Adrenal gland (tissue), 12 donors: ENCODE data around the gene MDP1. TPM values are rescaled to one million over a fixed set of nuclear protein-coding genes. Genes with fewer than 3 reads are reported as not detected.

Experiments
- DNase-seq, 7 donors: peaks; one replicate each; pipeline ENCODE4 v3.0.0-alpha.2; 2019 to 2020
- H3K27ac ChIP-seq, 5 donors: fragments of 200-600 bp; sonication (generic) in 4 of 5; 1 replicate in 3 of 5; 2 replicates in 2 of 5; pipeline versions ENCODE4 v1.5.1 to v1.8.0; 2016 to 2020; ENCODE audit warnings: mild to moderate bottlenecking in 1 of 5
- H3K27me3 ChIP-seq: fragments of 200-600 bp; 2 replicates; pipeline ENCODE4 v1.8.0; 2021
- H3K36me3 ChIP-seq, 2 donors: fragments of 200-600 bp; replicated peaks in 1 of 2; 1 replicate in 1 of 2; 2 replicates in 1 of 2; pipeline versions ENCODE4 v1.5.1 to v1.8.0; 2018 to 2022
- H3K4me1 ChIP-seq, 2 donors: fragments of 200-600 bp; replicated peaks in 1 of 2; 1 replicate in 1 of 2; 2 replicates in 1 of 2; pipeline versions ENCODE4 v1.5.1 to v1.8.0; 2018 to 2021
- H3K4me3 ChIP-seq, 4 donors: fragments of 200-600 bp; sonication (generic) in 3 of 4; one replicate each; pipeline ENCODE4 v1.5.1; 2016 to 2018
- H3K9me3 ChIP-seq, 3 donors: fragments of 200-600 bp; sonication (generic) in 1 of 3; replicated peaks in 1 of 3; 1 replicate in 2 of 3; 2 replicates in 1 of 3; pipeline versions ENCODE4 v1.5.1 to v1.8.0; 2016 to 2021
- CTCF ChIP-seq, 6 experiments: fragments of 450-650 bp in 4 of 6; fragments of 200-600 bp in 2 of 6; sonication (generic) in 1 of 6; IDR thresholded peaks; 1 replicate in 5 of 6; 2 replicates in 1 of 6; pipeline versions ENCODE4 v1.5.1 to v1.8.0; 2016 to 2021; ENCODE audit warnings: antibody characterized with exemption in 6 of 6, mild to moderate bottlenecking in 2 of 6, moderate library complexity in 1 of 6
- POLR2A ChIP-seq, 2 donors: fragments of 450-650 bp; IDR thresholded peaks; one replicate each; pipeline ENCODE4 v1.6.1; 2017; ENCODE audit warnings: antibody characterized with exemption in 2 of 2, mild to moderate bottlenecking in 2 of 2, moderate library complexity in 1 of 2
- WGBS, 4 donors: extraction: QIAGEN DNeasy Blood & Tissue Kit in 2 of 4; methylation state at CpG; one replicate each; pipeline versions ENCODE4 v1.1.5 to v1.1.7; 2013 to 2017; 5-methylcytosine and 5-hydroxymethylcytosine counted together
- intact Hi-C, 2 donors: fragments of 100-400 bp; cut with DNase I; formaldehyde crosslinking; loops; one replicate each; pipeline versions ENCODE4 v1.14.1 to v1.15.0; 2022 to 2023
- polyA plus RNA-seq, 3 donors: library from polyadenylated mRNA; stranded (reverse); fragments of 200-250 nt in 2 of 3; fragments of 350-450 nt in 1 of 3; fragmentation: Illumina TruSeq in 1 of 3; extraction: RNeasy Lipid Tissue Mini Kit (QIAGEN cat#74804) in 1 of 3; gene quantifications; one replicate each; pipeline ENCODE4 v1.2.3, GENCODE V29; 2013 to 2014
- small RNA-seq, 2 donors: library from RNA; depleted of rRNA; stranded (forward); fragments of <200 nt; gene quantifications; one replicate each; pipeline ENCODE3, GENCODE V24; 2016
- total RNA-seq, 9 donors: library from RNA; depleted of rRNA in 4 of 9; stranded (reverse); fragments of >200 nt in 4 of 9; fragments of 120-200 nt in 1 of 9; fragmentation: NEBNext Ultra II Directional in 1 of 9; extraction: Animal tissue kit (Norgen Biotek cat#: 25700) in 1 of 9; gene quantifications; one replicate each; pipeline versions ENCODE4 v1.1.0 to v1.2.4, GENCODE V29; 2013 to 2023
- donor health status: healthy with polysubstance abuse.
- donor health status: Bipolar disorder and iron deficiency.
- donor health status: DM: yes; HTN: yes; CAD: no.
- donor health status: DM: no; HTN: no; CAD: no.
- donor health status: DM: no; HTN: no; CAD: no.
- donor health status: DM: yes; HTN: yes; CAD: no.

Gene MDP1
- total and polyA plus RNA-seq, 12 donors: 20.3 to 53.7 (median 33.6) TPM

GRCh38 chr14:24164518-24164991 is 51.3 kb downstream of the MDP1 start:
- peaks cover 9 to 26% of the 10 kb centered on the region in 2 donors for H3K4me1 ChIP-seq
- H3K27me3 ChIP-seq: no peaks in the 10 kb centered on the region
- no peak overlapping the region for H3K4me3 ChIP-seq
- no peak for DNase-seq
- H3K27ac ChIP-seq: no peak overlapping the region
- 83 to 95% (median 91%) methylated on average over 6 to 14 of the region's 14 CpGs for WGBS, 4 donors
- H3K36me3 ChIP-seq: peaks cover 0 to 67% of the 10 kb centered on the region in 2 donors
- H3K9me3 ChIP-seq: no peaks in the 10 kb centered on the region
- no peak for TF ChIP-seq CTCF (IDR thresholded peaks at IDR 0.05)
- TF ChIP-seq POLR2A (IDR thresholded peaks at IDR 0.05): no peak
- intact Hi-C loops: no loop called here

Small RNA genes within 50 kb of the gene (small RNA-seq; reads per million reads assigned to genes)
- gene AL136295.4 (0 reads per million in 2 donors), gene CHMP4A (0 reads per million in 2 donors), gene IPO4 (0 to 0.24 reads per million in 2 donors), gene IRF9 (0 to 0.12 reads per million in 2 donors), gene MDP1 (0 to 0.12 reads per million in 2 donors)

Other genes starting within 250 kb of the MDP1 start
Only the 30 nearest of the 34 such genes appear.
- gene CARMIL3, start 164.1 kb downstream of the MDP1 start, total RNA-seq: 1 to 10 TPM in 2 of 9 donors, under 1 TPM in 6, not detected in 1; 0.17 to 1.1 (median 0.68) TPM
- gene CARMIL3, start 164.1 kb downstream of the MDP1 start, polyA plus RNA-seq: 1 to 10 TPM in 2 of 3 donors, under 1 TPM in 1; 0.73 to 5.8 (median 1.7) TPM
- 1 to 10 TPM in 1 of 9 donors, under 1 TPM in 1, not detected in 7; 0.97 to 1.4 TPM for gene CPNE6, start 144.5 kb downstream of the MDP1 start, total RNA-seq
- under 1 TPM; 0.07 to 0.22 (median 0.16) TPM for gene CPNE6, start 144.5 kb downstream of the MDP1 start, polyA plus RNA-seq
- gene PCK2, start 121.8 kb downstream of the MDP1 start, total RNA-seq: 10 to 100 TPM in 7 of 9 donors, 1 to 10 TPM in 2; 4.4 to 37.0 (median 18.4) TPM
- gene PCK2, start 121.8 kb downstream of the MDP1 start, polyA plus RNA-seq: 10 to 100 TPM in 2 of 3 donors, 1 to 10 TPM in 1; 7.9 to 17.9 (median 10.5) TPM
- gene DCAF11, start 101.3 kb downstream of the MDP1 start, total RNA-seq: 100 to 1,000 TPM in 8 of 9 donors, 10 to 100 TPM in 1; 88.9 to 401 (median 143) TPM
- 10 to 100 TPM; 40.4 to 94.0 (median 42.3) TPM for gene DCAF11, start 101.3 kb downstream of the MDP1 start, polyA plus RNA-seq
- 10 to 100 TPM in 1 of 9 donors, 1 to 10 TPM in 8; 3.3 to 20.2 (median 4.7) TPM for gene NRL, start 101.1 kb downstream of the MDP1 start, total RNA-seq
- gene NRL, start 101.1 kb downstream of the MDP1 start, polyA plus RNA-seq: 1 to 10 TPM; 2.2 to 3.5 (median 3.1) TPM
- gene FITM1, start 85.4 kb downstream of the MDP1 start, total RNA-seq: 10 to 100 TPM in 4 of 9 donors, 1 to 10 TPM in 5; 6.5 to 15.7 (median 9.7) TPM
- gene FITM1, start 85.4 kb downstream of the MDP1 start, polyA plus RNA-seq: 10 to 100 TPM in 2 of 3 donors, 1 to 10 TPM in 1; 4.6 to 25.7 (median 13.4) TPM
- 100 to 1,000 TPM; 208 to 359 (median 277) TPM for gene PSME1, start 79.9 kb downstream of the MDP1 start, total RNA-seq
- gene PSME1, start 79.9 kb downstream of the MDP1 start, polyA plus RNA-seq: 100 to 1,000 TPM; 205 to 386 (median 313) TPM
- 10 to 100 TPM; 22.5 to 65.7 (median 40.5) TPM for gene EMC9, start 74.5 kb downstream of the MDP1 start, total RNA-seq
- 100 to 1,000 TPM in 2 of 3 donors, 10 to 100 TPM in 1; 21.6 to 149 (median 127) TPM for gene EMC9, start 74.5 kb downstream of the MDP1 start, polyA plus RNA-seq
- gene PSME2, start 69.5 kb downstream of the MDP1 start, total RNA-seq: 100 to 1,000 TPM; 107 to 362 (median 191) TPM
- 100 to 1,000 TPM; 388 to 752 (median 687) TPM for gene PSME2, start 69.5 kb downstream of the MDP1 start, polyA plus RNA-seq
- 100 to 1,000 TPM in 1 of 9 donors, 10 to 100 TPM in 8; 32.8 to 165 (median 59.7) TPM for gene RNF31, start 68.6 kb downstream of the MDP1 start, total RNA-seq
- gene RNF31, start 68.6 kb downstream of the MDP1 start, polyA plus RNA-seq: 100 to 1,000 TPM in 2 of 3 donors, 10 to 100 TPM in 1; 59.3 to 351 (median 198) TPM
- 100 to 1,000 TPM in 4 of 9 donors, 10 to 100 TPM in 5; 32.4 to 119 (median 98.3) TPM for gene IRF9, start 54.8 kb downstream of the MDP1 start, total RNA-seq
- gene IRF9, start 54.8 kb downstream of the MDP1 start, polyA plus RNA-seq: 100 to 1,000 TPM; 118 to 151 (median 129) TPM
- 10 to 100 TPM in 4 of 9 donors, 1 to 10 TPM in 5; 1.3 to 18.5 (median 9.4) TPM for gene REC8, start 44.0 kb downstream of the MDP1 start, total RNA-seq
- gene REC8, start 44.0 kb downstream of the MDP1 start, polyA plus RNA-seq: 100 to 1,000 TPM in 1 of 3 donors, 10 to 100 TPM in 1, 1 to 10 TPM in 1; 3.6 to 111 (median 38.9) TPM
- 10 to 100 TPM; 29.7 to 84.9 (median 45.4) TPM for gene IPO4, start 27.2 kb downstream of the MDP1 start, total RNA-seq
- 10 to 100 TPM; 19.1 to 43.2 (median 23.8) TPM for gene IPO4, start 27.2 kb downstream of the MDP1 start, polyA plus RNA-seq
- 100 to 1,000 TPM in 2 of 9 donors, 10 to 100 TPM in 7; 60.0 to 123 (median 90.4) TPM for gene TM9SF1, start 20.6 kb downstream of the MDP1 start, total RNA-seq
- gene TM9SF1, start 20.6 kb downstream of the MDP1 start, polyA plus RNA-seq: 10 to 100 TPM; 43.7 to 67.2 (median 56.1) TPM
- gene TSSK4, start 10.4 kb downstream of the MDP1 start, total RNA-seq: under 1 TPM in 1 of 9 donors, not detected in 8; 0.46 TPM
- gene TSSK4, start 10.4 kb downstream of the MDP1 start, polyA plus RNA-seq: under 1 TPM in 1 of 3 donors, not detected in 2; 0.07 TPM
- 10 to 100 TPM; 32.9 to 68.6 (median 56.5) TPM for gene CHMP4A, start 2.6 kb downstream of the MDP1 start, total RNA-seq
- gene CHMP4A, start 2.6 kb downstream of the MDP1 start, polyA plus RNA-seq: 100 to 1,000 TPM in 2 of 3 donors, 10 to 100 TPM in 1; 71.1 to 118 (median 104) TPM
- 100 to 1,000 TPM; 154 to 454 (median 216) TPM for gene NEDD8, start 16.3 kb upstream of the MDP1 start, total RNA-seq
- gene NEDD8, start 16.3 kb upstream of the MDP1 start, polyA plus RNA-seq: 100 to 1,000 TPM; 136 to 448 (median 215) TPM
- gene GMPR2, start 16.9 kb upstream of the MDP1 start, total RNA-seq: 100 to 1,000 TPM in 8 of 9 donors, 10 to 100 TPM in 1; 92.5 to 188 (median 131) TPM
- gene GMPR2, start 16.9 kb upstream of the MDP1 start, polyA plus RNA-seq: 100 to 1,000 TPM in 1 of 3 donors, 10 to 100 TPM in 2; 70.6 to 103 (median 98.0) TPM
- gene TINF2, start 26.6 kb upstream of the MDP1 start, total RNA-seq: 100 to 1,000 TPM in 5 of 9 donors, 10 to 100 TPM in 4; 76.3 to 216 (median 101) TPM
- gene TINF2, start 26.6 kb upstream of the MDP1 start, polyA plus RNA-seq: 100 to 1,000 TPM in 2 of 3 donors, 10 to 100 TPM in 1; 57.8 to 179 (median 103) TPM
- gene TGM1, start 47.1 kb upstream of the MDP1 start, total RNA-seq: 1 to 10 TPM in 3 of 9 donors, under 1 TPM in 5, not detected in 1; 0.28 to 1.4 (median 0.88) TPM
- gene TGM1, start 47.1 kb upstream of the MDP1 start, polyA plus RNA-seq: 1 to 10 TPM in 2 of 3 donors, under 1 TPM in 1; 0.44 to 2.7 (median 2.2) TPM
- 10 to 100 TPM; 26.0 to 40.0 (median 32.3) TPM for gene RABGGTA, start 55.5 kb upstream of the MDP1 start, total RNA-seq
- gene RABGGTA, start 55.5 kb upstream of the MDP1 start, polyA plus RNA-seq: 100 to 1,000 TPM in 1 of 3 donors, 10 to 100 TPM in 2; 15.7 to 124 (median 90.7) TPM
- gene DHRS1, start 83.7 kb upstream of the MDP1 start, total RNA-seq: 10 to 100 TPM; 11.4 to 68.1 (median 36.1) TPM
- 10 to 100 TPM; 19.8 to 38.7 (median 37.6) TPM for gene DHRS1, start 83.7 kb upstream of the MDP1 start, polyA plus RNA-seq
- gene NOP9, start 83.8 kb upstream of the MDP1 start, total RNA-seq: 10 to 100 TPM in 8 of 9 donors, 1 to 10 TPM in 1; 9.2 to 28.2 (median 18.2) TPM
- 10 to 100 TPM in 2 of 3 donors, 1 to 10 TPM in 1; 9.1 to 21.1 (median 16.8) TPM for gene NOP9, start 83.8 kb upstream of the MDP1 start, polyA plus RNA-seq
- gene CIDEB, start 91.9 kb upstream of the MDP1 start, total RNA-seq: 10 to 100 TPM; 16.4 to 80.3 (median 40.5) TPM
- 10 to 100 TPM; 17.5 to 73.7 (median 37.4) TPM for gene CIDEB, start 91.9 kb upstream of the MDP1 start, polyA plus RNA-seq
- gene LTB4R2, start 94.1 kb upstream of the MDP1 start, total RNA-seq: 10 to 100 TPM in 2 of 9 donors, 1 to 10 TPM in 6, under 1 TPM in 1; 0.42 to 11.1 (median 4.2) TPM
- gene LTB4R2, start 94.1 kb upstream of the MDP1 start, polyA plus RNA-seq: 1 to 10 TPM in 2 of 3 donors, under 1 TPM in 1; 0.57 to 2.7 (median 1.8) TPM
- gene LTB4R, start 95.4 kb upstream of the MDP1 start, total RNA-seq: 10 to 100 TPM in 5 of 9 donors, 1 to 10 TPM in 4; 1.4 to 21.0 (median 11.0) TPM
- 10 to 100 TPM in 2 of 3 donors, 1 to 10 TPM in 1; 9.4 to 30.2 (median 17.5) TPM for gene LTB4R, start 95.4 kb upstream of the MDP1 start, polyA plus RNA-seq
- gene ADCY4, start 119.0 kb upstream of the MDP1 start, total RNA-seq: 10 to 100 TPM in 5 of 9 donors, 1 to 10 TPM in 4; 3.9 to 34.0 (median 12.5) TPM
- gene ADCY4, start 119.0 kb upstream of the MDP1 start, polyA plus RNA-seq: 10 to 100 TPM in 2 of 3 donors, 1 to 10 TPM in 1; 4.5 to 70.1 (median 45.8) TPM
- 10 to 100 TPM in 1 of 9 donors, 1 to 10 TPM in 6, under 1 TPM in 2; 0.50 to 10.4 (median 3.6) TPM for gene RIPK3, start 123.9 kb upstream of the MDP1 start, total RNA-seq
- 1 to 10 TPM; 1.5 to 8.0 (median 4.6) TPM for gene RIPK3, start 123.9 kb upstream of the MDP1 start, polyA plus RNA-seq
- 100 to 1,000 TPM in 2 of 9 donors, 10 to 100 TPM in 7; 17.0 to 164 (median 48.2) TPM for gene NFATC4, start 152.1 kb upstream of the MDP1 start, total RNA-seq
- 100 to 1,000 TPM in 2 of 3 donors, 10 to 100 TPM in 1; 11.8 to 505 (median 390) TPM for gene NFATC4, start 152.1 kb upstream of the MDP1 start, polyA plus RNA-seq
- gene NYNRIN, start 182.9 kb upstream of the MDP1 start, total RNA-seq: 10 to 100 TPM in 1 of 9 donors, 1 to 10 TPM in 8; 6.0 to 11.0 (median 7.0) TPM
- gene NYNRIN, start 182.9 kb upstream of the MDP1 start, polyA plus RNA-seq: 1 to 10 TPM; 2.2 to 6.1 (median 3.4) TPM